Measurements from ENCODE around the gene DNAAF8.

The DNAAF8 gene

DNA sequence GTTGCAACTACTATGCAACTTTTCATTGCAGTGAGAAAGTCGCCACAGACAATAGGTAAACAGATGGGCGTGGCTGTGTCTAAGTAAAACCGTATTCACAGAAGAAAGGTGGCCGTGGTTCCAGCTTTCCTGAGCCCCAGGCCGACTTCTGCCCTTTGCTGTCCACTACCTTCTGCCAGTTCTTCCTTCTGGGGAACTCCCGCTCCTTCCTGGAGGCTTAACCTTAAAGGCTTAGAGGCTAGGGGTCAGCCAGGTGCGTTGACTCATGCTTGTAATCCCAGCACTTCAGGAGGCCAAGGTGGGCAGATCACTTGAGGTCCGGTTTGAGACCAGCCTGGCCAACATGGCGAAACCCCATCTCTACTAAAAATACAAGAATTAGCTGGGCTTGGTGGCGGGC, 55.9 kb downstream of the DNAAF8 start:
- DNase-seq (ENCODE audit: insufficient read length): no peak
- TF ChIP-seq TAF1 (IDR thresholded peaks at IDR 0.05; ENCODE audit: borderline replicate concordance, low read depth, low read length): no peak
- no peak for TF ChIP-seq POLR2A (IDR thresholded peaks at IDR 0.05; ENCODE audit: low read depth, low read length)
- TF ChIP-seq POLR2AphosphoS5 (IDR thresholded peaks at IDR 0.05; ENCODE audit: low read depth, low read length): no peak
- FAIRE-seq: no peak

DNA sequence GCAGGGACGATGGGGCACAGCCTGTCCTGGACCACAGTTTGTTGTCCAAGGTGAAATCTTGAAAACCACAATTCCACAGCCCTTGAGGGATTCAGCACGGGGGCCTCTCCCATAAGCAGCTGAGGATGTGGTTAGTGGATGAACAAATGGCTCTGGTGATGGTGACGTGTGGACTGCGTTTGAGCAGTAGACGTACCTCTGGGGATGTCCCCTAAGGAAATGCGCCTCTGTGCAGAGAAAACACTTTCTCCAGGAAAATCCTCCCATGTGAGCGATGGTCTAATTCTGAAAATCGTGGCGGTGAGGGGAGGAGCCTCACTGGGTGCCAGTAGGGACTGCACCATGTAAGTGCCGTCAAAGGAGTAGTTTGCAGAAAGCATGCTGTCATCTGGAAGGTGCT, 56.5 kb downstream of the DNAAF8 start:
- FAIRE-seq: no peak
- TF ChIP-seq TAF1 (IDR thresholded peaks at IDR 0.05; ENCODE audit: borderline replicate concordance, low read depth, low read length) (no peak), POLR2AphosphoS5 (IDR thresholded peaks at IDR 0.05; ENCODE audit: low read depth, low read length) (no peak), POLR2A (IDR thresholded peaks at IDR 0.05; ENCODE audit: low read depth, low read length) (no peak)
- no peak for DNase-seq (ENCODE audit: insufficient read length)

GRCh38 chr16:4792951-4793513, 58.7 kb downstream of the DNAAF8 start:
- TF ChIP-seq TAF1 (IDR thresholded peaks at IDR 0.05; ENCODE audit: borderline replicate concordance, low read depth, low read length) (no peak), POLR2AphosphoS5 (IDR thresholded peaks at IDR 0.05; ENCODE audit: low read depth, low read length) (no peak), POLR2A (IDR thresholded peaks at IDR 0.05; ENCODE audit: low read depth, low read length) (no peak)
- FAIRE-seq (no peak), DNase-seq (ENCODE audit: insufficient read length) (no peak)

GRCh38 chr16:4795181-4795827, 61.0 kb downstream of the DNAAF8 start, which contains the start of gene SMIM22:
Gene SMIM22 (plus strand): TSS chr16:4795369. CDS start chr16:4795735, 366 bp downstream.
- TF ChIP-seq TAF1 (IDR thresholded peaks at IDR 0.05; ENCODE audit: borderline replicate concordance, low read depth, low read length): no peak
- no peak for TF ChIP-seq POLR2A (IDR thresholded peaks at IDR 0.05; ENCODE audit: low read depth, low read length)
- no peak for TF ChIP-seq POLR2AphosphoS5 (IDR thresholded peaks at IDR 0.05; ENCODE audit: low read depth, low read length)
- FAIRE-seq (no peak), DNase-seq (ENCODE audit: insufficient read length) (no peak)

DNA sequence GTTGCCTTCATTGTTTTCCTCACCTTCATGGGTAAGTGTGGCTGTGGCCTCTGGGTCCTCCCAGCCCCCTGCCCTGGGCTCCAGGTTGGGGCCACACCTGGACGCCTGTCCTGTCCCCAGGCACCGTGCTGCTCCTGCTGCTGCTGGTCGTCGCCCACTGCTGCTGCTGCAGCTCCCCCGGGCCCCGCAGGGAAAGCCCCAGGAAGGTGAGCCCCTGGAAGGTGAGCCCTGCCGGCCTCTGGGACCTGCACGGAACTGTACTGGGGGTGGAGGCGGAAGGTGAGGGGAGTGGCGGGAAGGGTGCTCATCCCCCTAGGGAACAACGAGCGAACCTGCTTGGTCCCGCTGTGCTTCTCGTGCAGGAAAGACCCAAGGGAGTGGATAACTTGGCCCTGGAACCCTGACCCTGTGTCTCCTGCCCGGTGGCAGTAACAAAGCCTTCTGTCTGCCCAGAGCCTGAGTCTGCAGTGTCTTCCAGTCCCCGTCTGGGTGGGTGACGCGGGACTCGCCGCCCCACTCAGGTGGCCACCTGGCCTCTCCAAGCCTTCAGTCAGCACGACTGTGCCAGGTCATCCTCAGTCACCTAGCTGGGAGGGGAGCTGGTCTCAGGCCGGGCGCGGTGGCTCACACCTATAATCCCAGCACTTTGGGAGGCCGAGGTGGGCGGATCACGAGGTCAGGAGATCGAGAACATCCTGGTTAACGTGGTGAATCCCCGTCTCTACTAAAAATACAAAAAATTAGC, 61.7 kb downstream of the DNAAF8 start:
- TF ChIP-seq POLR2AphosphoS5 (IDR thresholded peaks at IDR 0.05; ENCODE audit: low read depth, low read length) (no peak), POLR2A (IDR thresholded peaks at IDR 0.05; ENCODE audit: low read depth, low read length) (no peak), TAF1 (IDR thresholded peaks at IDR 0.05; ENCODE audit: borderline replicate concordance, low read depth, low read length) (no peak)
- FAIRE-seq (no peak), DNase-seq (ENCODE audit: insufficient read length) (no peak)

DNA sequence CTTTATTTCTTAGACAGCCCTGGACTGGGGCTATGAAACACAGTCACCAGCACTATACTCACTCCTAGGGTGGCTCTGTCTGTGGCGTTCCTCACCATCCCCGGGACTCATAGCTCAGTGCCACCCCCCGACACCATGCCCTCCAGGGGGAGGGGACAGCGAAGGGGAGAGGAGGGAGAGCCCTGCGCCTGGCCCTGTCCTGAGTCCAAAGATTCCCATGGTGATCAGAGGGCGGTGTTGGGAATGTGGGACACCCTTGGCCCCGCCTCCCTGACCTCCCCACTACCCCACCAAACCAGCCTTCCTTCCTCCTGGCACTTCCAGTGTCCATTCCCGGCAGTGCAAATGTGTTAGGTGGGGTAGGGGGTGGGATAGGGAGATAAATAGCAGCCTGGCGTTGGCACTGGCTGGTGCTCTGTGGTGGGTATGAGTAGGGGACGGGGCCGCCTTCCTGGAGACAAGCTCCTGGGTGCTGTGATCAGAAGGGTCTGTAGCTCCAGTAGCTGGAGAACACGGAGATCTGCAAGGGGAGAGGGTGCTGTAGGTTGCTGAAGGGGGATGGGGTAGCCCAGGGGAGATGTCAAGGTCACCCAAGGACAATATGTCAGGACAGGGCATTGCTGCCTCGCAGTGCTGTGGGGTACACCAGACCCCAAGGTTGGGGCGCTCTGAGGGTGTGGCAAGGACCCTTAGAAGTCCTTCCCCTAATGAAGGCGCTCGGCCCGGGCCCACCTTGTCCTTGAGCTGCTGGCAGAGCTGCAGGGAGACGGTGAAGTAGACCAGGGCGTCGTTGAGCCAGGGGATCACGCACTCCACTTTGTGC, 62.9 kb downstream of the DNAAF8 start:
- DNase-seq (ENCODE audit: insufficient read length) (no peak), FAIRE-seq (no peak)
- no peak for TF ChIP-seq POLR2A (IDR thresholded peaks at IDR 0.05; ENCODE audit: low read depth, low read length)
- TF ChIP-seq POLR2AphosphoS5 (IDR thresholded peaks at IDR 0.05; ENCODE audit: low read depth, low read length): no peak
- TF ChIP-seq TAF1 (IDR thresholded peaks at IDR 0.05; ENCODE audit: borderline replicate concordance, low read depth, low read length): no peak

- TF ChIP-seq TAF1 (IDR thresholded peaks at IDR 0.05; ENCODE audit: borderline replicate concordance, low read depth, low read length): no peak
- TF ChIP-seq POLR2AphosphoS5 (IDR thresholded peaks at IDR 0.05; ENCODE audit: low read depth, low read length): no peak
- TF ChIP-seq POLR2A (IDR thresholded peaks at IDR 0.05; ENCODE audit: low read depth, low read length): no peak
- FAIRE-seq: no peak
- DNase-seq (ENCODE audit: insufficient read length): no peak
Measured at GRCh38 chr16:4797805-4798252, 63.5 kb downstream of the DNAAF8 start.

- no peak for FAIRE-seq
- no peak for TF ChIP-seq POLR2A (IDR thresholded peaks at IDR 0.05; ENCODE audit: low read depth, low read length)
- TF ChIP-seq TAF1 (IDR thresholded peaks at IDR 0.05; ENCODE audit: borderline replicate concordance, low read depth, low read length): no peak
- TF ChIP-seq POLR2AphosphoS5 (IDR thresholded peaks at IDR 0.05; ENCODE audit: low read depth, low read length): no peak
- no peak for DNase-seq (ENCODE audit: insufficient read length)
Measured at GRCh38 chr16:4798456-4798855, 64.1 kb downstream of the DNAAF8 start.
